Gastrocnemius medialis (tissue), 4 donors: Measurements from ENCODE around the gene HPN. TPM values are rescaled to one million over a fixed set of nuclear protein-coding genes. Genes with fewer than 3 reads are reported as not detected.

Source experiments
- ATAC-seq, 2 donors: fragments of 150-250 bp; one replicate each; pipeline ENCODE4 v1.9.1; 2016
- DNase-seq, 2 donors: peaks; one replicate each; pipeline ENCODE4 v3.0.0-alpha.2; 2019
- H3K27ac ChIP-seq, 4 donors: fragments of 200-600 bp; sonication (generic); 1 replicate in 1 of 4; 2 replicates in 3 of 4; pipeline ENCODE4 v1.5.1; 2016 to 2018; ENCODE audit warnings: mild to moderate bottlenecking in 2 of 4, moderate library complexity in 1 of 4
- H3K27me3 ChIP-seq, 3 donors: fragments of 200-600 bp; sonication (generic) in 2 of 3; 1 replicate in 1 of 3; 2 replicates in 2 of 3; pipeline versions ENCODE4 v1.5.1 to v1.6.0; 2016 to 2019; ENCODE audit warnings: mild to moderate bottlenecking in 1 of 3, moderate library complexity in 1 of 3
- H3K36me3 ChIP-seq, 2 donors: fragments of 200-600 bp; sonication (generic) in 1 of 2; one replicate each; pipeline ENCODE4 v1.5.1; 2017 to 2018
- H3K4me1 ChIP-seq, 2 donors: fragments of 200-600 bp; sonication (generic) in 1 of 2; one replicate each; pipeline ENCODE4 v1.5.1; 2016 to 2017; ENCODE audit warnings: mild to moderate bottlenecking in 2 of 2
- H3K4me3 ChIP-seq, 4 donors: fragments of 200-600 bp; sonication (generic) in 3 of 4; 1 replicate in 1 of 4; 2 replicates in 3 of 4; pipeline ENCODE4 v1.5.1; 2016 to 2019; ENCODE audit warnings: mild to moderate bottlenecking in 2 of 4
- H3K9me3 ChIP-seq, 3 donors: fragments of 200-600 bp; sonication (generic) in 2 of 3; 1 replicate in 1 of 3; 2 replicates in 2 of 3; pipeline ENCODE4 v1.5.1; 2016 to 2019
- POLR2A ChIP-seq, 2 donors: fragments of 450-650 bp; IDR thresholded peaks; one replicate each; pipeline ENCODE4 v1.6.1; 2017; ENCODE audit warnings: antibody characterized with exemption in 2 of 2, mild to moderate bottlenecking in 2 of 2, moderate library complexity in 2 of 2
- in situ Hi-C, 4 donors: fragments of 200-750 bp; cut with MboI; loops; one replicate each; pipeline versions ENCODE4 v1.15.0 to v1.8.0; 2017; ENCODE audit warnings: low sequenced_read_pairs in 4 of 4
- intact Hi-C: fragments of 100-400 bp; cut with DNase I; formaldehyde crosslinking; loops from one replicate; pipeline ENCODE4 v1.15.1; 2023; ENCODE audit warnings: low total_unique reads
- total RNA-seq, 4 donors: library from RNA; depleted of rRNA; stranded (reverse); fragments of >200 nt; gene quantifications; one replicate each; pipeline versions ENCODE4 v1.1.0 to v1.2.3, GENCODE V29; 2016
- TF ChIP-seq, protein P1 (sequence below), 5 experiments: fragments of 450-650 bp in 3 of 5; fragments of 200-600 bp in 2 of 5; sonication (generic) in 2 of 5; IDR thresholded peaks in 4 of 5; conservative IDR thresholded peaks in 1 of 5; 1 replicate in 4 of 5; 2 replicates in 1 of 5; pipeline ENCODE4 v1.5.1; 2016 to 2019; ENCODE audit warnings: antibody characterized with exemption in 5 of 5, mild to moderate bottlenecking in 3 of 5, moderate library complexity in 3 of 5

HPN gene
- total RNA-seq, 4 donors from 2014 or later: 9.1 to 24.0 (median 17.1) TPM

DNA sequence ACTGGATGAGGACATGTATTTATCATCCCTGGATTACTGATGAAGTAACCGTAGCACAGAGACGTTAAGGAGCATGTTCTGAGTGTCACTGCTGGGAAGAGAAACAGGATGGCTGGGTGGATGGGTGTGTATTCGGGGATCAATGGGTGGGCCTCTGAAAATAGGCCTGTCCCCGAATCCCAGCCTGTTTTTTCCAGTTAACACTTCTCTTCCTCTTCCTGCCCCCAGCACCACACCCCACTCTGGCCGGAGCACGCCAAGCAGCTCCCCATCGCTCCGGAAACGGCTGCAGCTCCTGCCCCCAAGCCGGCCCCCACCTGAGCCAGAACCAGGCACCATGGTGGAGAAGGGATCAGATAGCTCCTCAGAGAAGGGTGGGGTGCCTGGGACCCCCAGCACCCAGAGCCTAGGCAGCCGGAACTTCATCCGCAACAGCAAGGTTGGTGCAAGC, 32.6 kb upstream of the HPN start:
- H3K4me3 ChIP-seq: no peak overlapping the region
- peak overlapping the region in 3 of 4 donors; percentile 47 to 68 (median 61) for H3K27ac ChIP-seq
- H3K36me3 ChIP-seq: peaks cover 0 to 24% of the 10 kb centered on the region in 2 donors
- peaks cover 4 to 17% of the 10 kb centered on the region in 2 donors for H3K4me1 ChIP-seq
- no peaks in the 10 kb centered on the region for H3K27me3 ChIP-seq
- in situ Hi-C loops: no loop called here
- intact Hi-C loops: no loop called here
- no peak for ATAC-seq
- DNase-seq: no peak
- TF ChIP-seq, protein P1, sequence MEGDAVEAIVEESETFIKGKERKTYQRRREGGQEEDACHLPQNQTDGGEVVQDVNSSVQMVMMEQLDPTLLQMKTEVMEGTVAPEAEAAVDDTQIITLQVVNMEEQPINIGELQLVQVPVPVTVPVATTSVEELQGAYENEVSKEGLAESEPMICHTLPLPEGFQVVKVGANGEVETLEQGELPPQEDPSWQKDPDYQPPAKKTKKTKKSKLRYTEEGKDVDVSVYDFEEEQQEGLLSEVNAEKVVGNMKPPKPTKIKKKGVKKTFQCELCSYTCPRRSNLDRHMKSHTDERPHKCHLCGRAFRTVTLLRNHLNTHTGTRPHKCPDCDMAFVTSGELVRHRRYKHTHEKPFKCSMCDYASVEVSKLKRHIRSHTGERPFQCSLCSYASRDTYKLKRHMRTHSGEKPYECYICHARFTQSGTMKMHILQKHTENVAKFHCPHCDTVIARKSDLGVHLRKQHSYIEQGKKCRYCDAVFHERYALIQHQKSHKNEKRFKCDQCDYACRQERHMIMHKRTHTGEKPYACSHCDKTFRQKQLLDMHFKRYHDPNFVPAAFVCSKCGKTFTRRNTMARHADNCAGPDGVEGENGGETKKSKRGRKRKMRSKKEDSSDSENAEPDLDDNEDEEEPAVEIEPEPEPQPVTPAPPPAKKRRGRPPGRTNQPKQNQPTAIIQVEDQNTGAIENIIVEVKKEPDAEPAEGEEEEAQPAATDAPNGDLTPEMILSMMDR (IDR thresholded peaks at IDR 0.05 in 4 of 5, conservative IDR thresholded peaks at IDR 0.05 in 1 of 5): no peak
- TF ChIP-seq POLR2A (IDR thresholded peaks at IDR 0.05): no peak
- no peaks in the 10 kb centered on the region for H3K9me3 ChIP-seq

DNA sequence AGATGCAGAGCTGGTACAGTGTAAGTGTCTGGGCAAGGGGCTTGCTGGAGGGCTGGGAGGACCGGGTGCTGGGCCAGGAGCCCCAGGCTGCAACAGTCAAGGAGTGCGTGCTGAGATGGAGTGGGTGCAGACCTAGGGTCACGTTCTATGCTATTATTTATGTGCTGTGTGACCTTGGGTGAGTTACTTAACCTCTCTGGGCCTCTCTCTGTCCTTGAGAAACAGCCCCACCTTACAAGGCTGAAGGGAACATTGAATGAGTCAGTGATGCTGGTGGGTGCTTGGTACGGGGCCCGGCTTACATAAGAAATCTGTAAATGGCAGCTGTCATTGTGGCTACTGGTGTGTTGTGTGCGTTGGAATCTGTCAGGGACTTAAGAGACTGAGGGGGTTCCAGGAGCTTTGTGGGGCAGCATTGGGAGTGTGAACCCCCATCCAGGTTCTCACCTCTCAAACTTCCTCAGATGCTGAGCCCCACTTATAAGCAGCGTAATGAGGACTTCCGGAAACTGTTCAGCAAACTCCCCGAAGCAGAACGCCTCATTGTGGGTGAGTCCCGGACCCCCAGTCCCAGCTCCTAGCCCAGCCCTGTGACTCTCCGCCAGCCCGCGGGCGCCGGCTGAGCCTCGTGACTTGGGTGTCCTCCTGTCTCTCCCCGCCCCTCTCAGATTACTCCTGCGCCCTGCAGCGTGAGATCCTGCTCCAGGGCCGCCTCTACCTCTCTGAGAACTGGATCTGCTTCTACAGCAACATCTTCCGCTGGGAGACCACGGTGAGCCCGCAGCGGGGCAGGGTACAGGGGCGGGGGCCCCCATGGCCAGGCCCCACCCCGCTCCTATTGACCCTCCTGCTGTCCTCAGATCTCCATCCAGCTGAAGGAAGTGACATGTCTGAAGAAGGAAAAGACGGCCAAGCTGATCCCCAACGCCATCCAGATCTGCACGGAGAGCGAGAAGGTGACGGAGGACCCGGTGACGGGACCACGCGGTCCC, 31.8 kb upstream of the HPN start:
- intact Hi-C loops: no loop called here
- in situ Hi-C loops: no loop called here
- H3K36me3 ChIP-seq: peaks cover 0 to 32% of the 10 kb centered on the region in 2 donors
- peak overlapping the region in 3 of 4 donors; percentile 22 to 68 (median 40) for H3K27ac ChIP-seq
- no peak overlapping the region for H3K4me3 ChIP-seq
- no peak for DNase-seq
- no peaks in the 10 kb centered on the region for H3K27me3 ChIP-seq
- H3K4me1 ChIP-seq: peaks cover 0 to 17% of the 10 kb centered on the region in 2 donors
- peak; percentile 5 to 62 for ATAC-seq
- TF ChIP-seq, protein P1 (IDR thresholded peaks at IDR 0.05 in 4 of 5, conservative IDR thresholded peaks at IDR 0.05 in 1 of 5): no peak
- TF ChIP-seq POLR2A (IDR thresholded peaks at IDR 0.05): no peak
- no peaks in the 10 kb centered on the region for H3K9me3 ChIP-seq

DNA sequence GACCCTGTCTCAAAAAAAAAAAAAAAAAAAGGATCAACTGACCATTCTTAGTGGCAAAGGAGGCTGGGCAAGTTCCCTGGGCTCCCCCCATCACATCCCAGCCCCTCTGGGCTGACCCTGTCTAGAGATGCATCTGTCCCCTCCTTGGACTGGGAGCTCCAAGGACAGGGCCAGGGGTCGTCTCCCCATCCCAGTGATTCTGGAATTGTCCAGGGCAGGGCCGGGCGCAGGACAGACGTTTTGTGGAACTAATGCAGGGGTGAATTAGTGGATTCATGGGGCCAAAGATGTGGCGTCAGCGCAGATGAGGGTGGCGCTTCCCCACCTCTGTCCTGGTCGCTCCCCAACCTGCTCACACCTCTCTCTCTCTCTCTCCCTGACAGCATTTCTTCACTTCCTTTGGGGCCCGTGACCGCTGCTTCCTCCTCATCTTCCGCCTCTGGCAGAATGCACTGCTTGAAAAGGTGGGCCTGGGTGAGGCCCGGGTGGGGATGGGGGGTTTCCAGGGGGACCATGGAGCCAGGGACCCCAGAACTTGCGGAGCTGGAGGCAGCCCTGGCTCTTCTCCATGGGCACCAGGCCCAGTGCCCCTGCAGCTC, 30.3 kb upstream of the HPN start:
- no peak overlapping the region for H3K4me3 ChIP-seq
- ATAC-seq: no peak
- no peaks in the 10 kb centered on the region for H3K27me3 ChIP-seq
- peaks cover 0 to 44% of the 10 kb centered on the region in 2 donors for H3K36me3 ChIP-seq
- intact Hi-C loops (no loop called here), in situ Hi-C loops (no loop called here)
- no peak for TF ChIP-seq POLR2A (IDR thresholded peaks at IDR 0.05)
- TF ChIP-seq, protein P1 (IDR thresholded peaks at IDR 0.05 in 4 of 5, conservative IDR thresholded peaks at IDR 0.05 in 1 of 5): no peak
- peaks cover 0 to 17% of the 10 kb centered on the region in 2 donors for H3K4me1 ChIP-seq
- no peak for DNase-seq
- peak overlapping the region in 2 of 4 donors; percentile 23 to 43 for H3K27ac ChIP-seq
- H3K9me3 ChIP-seq: no peaks in the 10 kb centered on the region

DNA sequence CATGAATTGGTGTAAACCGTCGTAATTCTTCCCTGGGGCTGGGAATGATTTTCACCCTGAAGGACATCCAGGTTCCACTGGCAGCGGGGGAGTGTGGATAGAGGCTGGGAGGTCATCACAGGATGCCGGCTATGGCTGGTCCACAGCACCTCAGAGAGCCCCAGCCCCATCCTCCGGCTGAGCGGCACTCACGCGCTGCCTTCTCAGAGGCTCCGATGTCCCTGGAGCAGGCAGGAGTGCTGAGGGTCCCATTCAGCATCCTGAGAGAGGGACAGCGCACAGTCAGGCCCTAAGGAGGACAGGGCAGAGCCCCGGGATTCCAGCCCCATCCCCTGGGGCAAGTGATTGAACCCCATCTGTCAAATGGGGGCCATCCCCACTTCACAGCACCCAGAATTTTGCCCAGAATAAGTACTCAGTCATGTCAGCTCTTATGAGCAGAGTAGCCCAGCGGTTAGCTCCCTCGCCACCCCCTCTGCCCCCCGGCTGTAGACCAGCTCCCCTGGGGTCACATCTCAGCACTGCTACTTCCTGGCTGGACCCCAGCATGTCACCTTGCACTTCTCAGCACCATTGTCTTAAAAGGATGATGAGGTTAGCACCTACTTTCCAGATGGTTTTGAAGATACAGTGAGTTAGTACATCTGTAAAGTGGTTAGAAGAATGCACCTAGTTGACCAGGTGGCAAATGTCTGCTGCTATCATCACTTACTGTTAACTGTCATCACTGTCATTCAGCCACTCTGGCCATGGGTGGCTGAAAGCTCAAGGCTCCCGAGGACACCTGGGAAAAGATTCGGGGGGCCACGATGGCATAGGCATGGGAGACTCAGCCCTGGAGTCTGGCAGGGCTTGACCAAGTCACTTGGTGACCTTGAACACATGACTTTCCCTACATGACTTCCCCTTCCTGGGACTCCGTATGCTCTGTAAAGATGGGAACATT, 29.5 kb upstream of the HPN start:
- Histone ChIP-seq H3K9me3 (no peaks in the 10 kb centered on the region), H3K4me3 (no peak overlapping the region), H3K36me3 (peaks cover 0 to 46% of the 10 kb centered on the region in 2 donors), H3K27me3 (no peaks in the 10 kb centered on the region), H3K4me1 (peaks cover 0 to 17% of the 10 kb centered on the region in 2 donors), H3K27ac (peak overlapping the region in 3 of 4 donors; percentile 23 to 43 (median 36))
- intact Hi-C loops (no loop called here), in situ Hi-C loops (no loop called here)
- ATAC-seq (no peak), DNase-seq (no peak)
- TF ChIP-seq POLR2A (IDR thresholded peaks at IDR 0.05): no peak
- TF ChIP-seq, protein P1 (IDR thresholded peaks at IDR 0.05 in 4 of 5, conservative IDR thresholded peaks at IDR 0.05 in 1 of 5): no peak
